Kidney (tissue), 14 donors: ENCODE results near the gene ZIC5. TPM values are rescaled to one million over a fixed set of nuclear protein-coding genes. Genes with fewer than 3 reads are reported as not detected.

ENCODE experiments used
- DNase-seq, 5 donors: peaks; one replicate each; pipeline ENCODE4 v3.0.0-alpha.2; 2013 to 2020
- FAIRE-seq: peaks from 2 replicates; lab custom pipeline; 2012; peaks lifted over from hg19 to GRCh38; lab: Jason Lieb, UNC
- H3K27ac ChIP-seq, 2 donors: one replicate each; pipeline ENCODE4 v1.7.0; 2013; ENCODE audit warnings: low read depth in 2 of 2, low read length in 2 of 2, inconsistent platforms in 1 of 2
- H3K27me3 ChIP-seq: one replicate; pipeline ENCODE4 v1.7.1; 2013; ENCODE audit warnings: low read length, inconsistent platforms; ENCODE audit not compliant: control insufficient read depth, insufficient read depth
- H3K36me3 ChIP-seq, 3 donors: one replicate each; pipeline versions ENCODE4 v1.7.0 to v1.7.1; 2013; ENCODE audit warnings: low read length in 3 of 3, control low read depth in 1 of 3, inconsistent platforms in 1 of 3; ENCODE audit not compliant: insufficient read depth in 3 of 3, control insufficient read depth in 2 of 3
- H3K4me1 ChIP-seq, 3 donors: one replicate each; pipeline versions ENCODE4 v1.7.0 to v1.7.1; 2013; ENCODE audit warnings: low read length in 3 of 3, inconsistent platforms in 1 of 3, low read depth in 1 of 3; ENCODE audit not compliant: control insufficient read depth in 2 of 3, insufficient read depth in 2 of 3
- H3K4me3 ChIP-seq, 3 donors: one replicate each; pipeline versions ENCODE4 v1.7.0 to v1.8.1; 2013; ENCODE audit warnings: low read length in 3 of 3, control low read depth in 1 of 3, inconsistent platforms in 1 of 3
- H3K9ac ChIP-seq, 3 donors: one replicate each; pipeline versions ENCODE4 v1.7.0 to v1.7.1; 2013; ENCODE audit warnings: low read length in 3 of 3, control low read depth in 1 of 3, inconsistent platforms in 1 of 3
- H3K9me3 ChIP-seq, 3 donors: one replicate each; pipeline versions ENCODE4 v1.7.0 to v1.7.1; 2013; ENCODE audit warnings: low read length in 3 of 3, control low read depth in 1 of 3, inconsistent platforms in 1 of 3; ENCODE audit not compliant: control insufficient read depth in 2 of 3, insufficient read depth in 1 of 3
- intact Hi-C: fragments of 100-400 bp; cut with DNase I; formaldehyde crosslinking; loops from one replicate; pipeline ENCODE4 v1.11.1; 2022
- polyA plus RNA-seq: library from polyadenylated mRNA; stranded (reverse); fragments of 350-450 nt; fragmentation: Illumina TruSeq; extraction: RNeasy Lipid Tissue Mini Kit (QIAGEN cat#74804); gene quantifications from one replicate; pipeline ENCODE4 v1.2.3, GENCODE V29; 2014; ENCODE audit warnings: low read depth, low replicate concordance; ENCODE audit not compliant: insufficient read depth
- total RNA-seq: library from RNA; stranded (reverse); fragmentation: NEBNext Ultra II Directional; extraction: Animal tissue kit (Norgen Biotek cat#: 25700); gene quantifications from one replicate; pipeline ENCODE4 v1.2.1, GENCODE V29; 2021
- TF ChIP-seq, protein P1 (sequence below): IDR thresholded peaks from 3 replicates; pipeline ENCODE4 v1.5.1; 2012; ENCODE audit warnings: mild to moderate bottlenecking, moderate library complexity, borderline replicate concordance; ENCODE audit not compliant: insufficient read depth; ENCODE audit errors: extremely low read depth
- donor health status: control.
- donor health status: control.
- donor health status: control.
- donor health status: control.
- donor health status: control.
- donor health status: DM: yes; HTN: yes; CAD: no.
- donor health status: Normal renal cell carcinoma (clear cell type).

The ZIC5 gene
- total and polyA plus RNA-seq, 2 donors from 2014 or later, result not detected

DNA sequence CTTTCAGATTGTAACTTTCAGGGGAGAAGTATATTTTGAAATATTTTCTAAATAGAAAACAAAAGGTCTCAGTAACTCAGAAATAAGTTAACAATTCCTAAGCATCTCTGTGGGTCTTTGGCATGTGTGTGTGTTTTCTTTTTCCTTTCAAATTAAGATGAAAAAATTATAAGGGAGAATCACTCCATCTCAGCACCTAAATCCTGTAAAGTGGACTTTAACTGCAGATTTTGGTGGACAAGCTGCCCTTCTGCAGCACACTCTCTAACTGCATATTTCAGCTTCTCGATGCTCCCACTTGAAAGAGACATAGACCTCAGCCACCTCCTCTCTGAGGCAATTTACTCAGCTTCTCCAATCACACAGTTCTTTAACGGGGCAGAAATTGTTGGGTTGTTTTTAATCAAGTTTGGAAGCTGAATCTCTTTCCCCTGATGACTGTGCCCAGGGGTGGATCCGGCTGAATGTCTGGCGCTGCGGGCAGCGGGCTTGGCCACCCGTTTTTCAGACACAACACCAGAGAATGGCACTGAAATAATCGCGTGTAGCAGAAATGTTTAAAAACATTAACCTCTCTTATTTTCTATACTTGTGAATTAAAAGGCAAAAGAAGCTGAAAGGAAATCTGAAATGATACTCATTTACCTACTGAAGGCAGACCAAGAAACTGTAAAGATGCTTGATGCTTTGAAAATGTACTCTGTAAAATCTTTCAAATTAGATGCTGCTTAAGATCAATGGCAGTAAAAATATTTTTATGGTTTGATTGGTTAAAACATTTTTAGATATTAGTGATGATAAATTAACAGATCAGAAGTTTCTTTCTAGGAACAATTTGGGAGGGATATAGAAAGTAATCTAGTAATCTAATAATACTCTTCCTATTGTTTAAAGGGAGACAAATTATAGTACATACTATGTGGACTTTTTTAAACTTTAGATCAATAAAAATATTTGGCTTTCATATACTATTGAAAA lies 22.4 kb upstream of the ZIC5 start:
- DNase-seq, result peak in 4 of 5 donors; percentile 14 to 57 (median 30)
- TF ChIP-seq, protein P1, sequence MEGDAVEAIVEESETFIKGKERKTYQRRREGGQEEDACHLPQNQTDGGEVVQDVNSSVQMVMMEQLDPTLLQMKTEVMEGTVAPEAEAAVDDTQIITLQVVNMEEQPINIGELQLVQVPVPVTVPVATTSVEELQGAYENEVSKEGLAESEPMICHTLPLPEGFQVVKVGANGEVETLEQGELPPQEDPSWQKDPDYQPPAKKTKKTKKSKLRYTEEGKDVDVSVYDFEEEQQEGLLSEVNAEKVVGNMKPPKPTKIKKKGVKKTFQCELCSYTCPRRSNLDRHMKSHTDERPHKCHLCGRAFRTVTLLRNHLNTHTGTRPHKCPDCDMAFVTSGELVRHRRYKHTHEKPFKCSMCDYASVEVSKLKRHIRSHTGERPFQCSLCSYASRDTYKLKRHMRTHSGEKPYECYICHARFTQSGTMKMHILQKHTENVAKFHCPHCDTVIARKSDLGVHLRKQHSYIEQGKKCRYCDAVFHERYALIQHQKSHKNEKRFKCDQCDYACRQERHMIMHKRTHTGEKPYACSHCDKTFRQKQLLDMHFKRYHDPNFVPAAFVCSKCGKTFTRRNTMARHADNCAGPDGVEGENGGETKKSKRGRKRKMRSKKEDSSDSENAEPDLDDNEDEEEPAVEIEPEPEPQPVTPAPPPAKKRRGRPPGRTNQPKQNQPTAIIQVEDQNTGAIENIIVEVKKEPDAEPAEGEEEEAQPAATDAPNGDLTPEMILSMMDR, result no peak
- Histone ChIP-seq H3K27ac (no peak overlapping the region), H3K9me3 (peaks cover 0 to 9% (median 4%) of the 10 kb centered on the region in 3 donors), H3K27me3 (peaks cover 81% of the 10 kb centered on the region), H3K9ac (no peak overlapping the region), H3K4me3 (no peak overlapping the region), H3K4me1 (no peaks in the 10 kb centered on the region), H3K36me3 (no peaks in the 10 kb centered on the region)
- intact Hi-C loops, result no loop called here
- FAIRE-seq, result no peak

DNA sequence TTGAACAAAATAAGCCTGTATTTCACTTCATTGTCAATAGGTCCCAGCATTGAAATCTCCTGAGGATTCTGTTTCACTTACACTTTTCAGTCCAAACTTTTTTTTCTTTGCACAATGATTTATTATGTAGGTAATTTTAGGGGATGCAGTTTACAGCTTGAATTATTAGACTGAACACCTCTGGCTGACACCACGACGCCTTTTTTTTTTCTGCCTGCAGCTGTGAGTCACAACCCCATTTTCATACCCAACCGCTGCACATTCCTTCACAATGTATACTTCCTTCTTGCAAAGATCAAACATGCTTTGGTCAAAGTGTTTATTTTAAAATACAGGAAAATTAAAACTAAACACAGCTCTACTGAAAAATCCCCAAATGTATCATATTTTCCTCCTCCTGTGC lies 21.4 kb upstream of the ZIC5 start:
- DNase-seq (peak in 2 of 5 donors; percentile 5 to 37), FAIRE-seq (no peak)
- no peak overlapping the region for H3K4me3 ChIP-seq
- H3K27me3 ChIP-seq, result peaks cover 79% of the 10 kb centered on the region
- no peaks in the 10 kb centered on the region for H3K36me3 ChIP-seq
- H3K27ac ChIP-seq, result no peak overlapping the region
- no peak overlapping the region for H3K9ac ChIP-seq
- intact Hi-C loops, result no loop called here
- H3K4me1 ChIP-seq, result no peaks in the 10 kb centered on the region
- peaks cover 0 to 9% (median 4%) of the 10 kb centered on the region in 3 donors for H3K9me3 ChIP-seq
- TF ChIP-seq, protein P1, result no peak

GRCh38 chr13:99991828-99992775 lies 20.5 kb upstream of the ZIC5 start:
- DNase-seq (peak in 4 of 5 donors; percentile 11 to 44 (median 28)), FAIRE-seq (no peak)
- H3K9me3 ChIP-seq, result peaks cover 0 to 9% (median 4%) of the 10 kb centered on the region in 3 donors
- TF ChIP-seq, protein P1, result no peak
- H3K36me3 ChIP-seq, result no peaks in the 10 kb centered on the region
- H3K4me1 ChIP-seq, result no peaks in the 10 kb centered on the region
- intact Hi-C loops, result no loop called here
- H3K27ac ChIP-seq, result no peak overlapping the region
- H3K4me3 ChIP-seq, result no peak overlapping the region
- H3K9ac ChIP-seq, result no peak overlapping the region
- H3K27me3 ChIP-seq, result peaks cover 87% of the 10 kb centered on the region
